ENCODE results near the gene PSEN2. TPM values are rescaled to one million over a fixed set of nuclear protein-coding genes. Genes with fewer than 3 reads are reported as not detected.
A peak's percentile ranks its signal among the peaks of the same experiment; 100 is the strongest.
"Not testable (repeated sequence)": the region's sequence is repeated elsewhere in the genome, so short reads cannot be mapped to it uniquely, and the experiment has no call there.

The PSEN2 gene
- total RNA-seq, 2 experiments from 2014 or later = 2.5 to 6.2 TPM

DNA sequence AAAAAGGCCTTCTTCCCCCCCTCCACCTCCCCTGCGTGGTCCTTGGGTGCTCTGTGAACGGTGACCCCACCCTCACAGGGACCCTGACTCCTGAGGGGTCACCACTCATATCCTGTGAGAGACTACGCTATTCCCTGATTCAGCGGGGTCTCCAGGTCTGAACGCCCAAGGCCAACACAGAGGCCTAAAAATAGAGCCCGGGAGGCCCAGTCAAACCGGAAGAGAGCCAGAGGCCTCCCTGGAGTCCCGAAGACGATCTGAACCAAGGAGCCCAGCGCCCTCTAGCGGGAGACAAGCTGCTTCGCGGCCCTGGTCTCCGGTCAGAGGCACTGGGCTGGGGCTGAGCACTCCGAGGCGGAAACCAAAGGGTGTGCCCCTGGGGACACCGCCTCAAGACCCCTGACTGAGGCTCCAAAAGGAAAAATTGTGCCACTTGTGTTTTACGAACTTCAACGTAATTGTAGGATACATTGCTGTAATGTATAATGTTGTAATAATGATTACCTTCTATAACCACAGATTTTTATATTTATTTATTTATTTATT is 42.4 kb upstream of the PSEN2 start:
- ChIA-PET POLR2A (interaction anchor here (0.6 to 2.0 kb wide), 7 partner anchors 38 to 202 kb away, joined by 3 to 5 read pairs (median 4); no protein-coding TSS in a partner anchor), CTCF (interaction anchor here (0.6 to 8.0 kb wide), 17 partner anchors 10 to 277 kb away, joined by 3 to 73 read pairs (median 4); partner anchors contain the start of gene ITPKB)
- TF ChIP-seq, protein P1, sequence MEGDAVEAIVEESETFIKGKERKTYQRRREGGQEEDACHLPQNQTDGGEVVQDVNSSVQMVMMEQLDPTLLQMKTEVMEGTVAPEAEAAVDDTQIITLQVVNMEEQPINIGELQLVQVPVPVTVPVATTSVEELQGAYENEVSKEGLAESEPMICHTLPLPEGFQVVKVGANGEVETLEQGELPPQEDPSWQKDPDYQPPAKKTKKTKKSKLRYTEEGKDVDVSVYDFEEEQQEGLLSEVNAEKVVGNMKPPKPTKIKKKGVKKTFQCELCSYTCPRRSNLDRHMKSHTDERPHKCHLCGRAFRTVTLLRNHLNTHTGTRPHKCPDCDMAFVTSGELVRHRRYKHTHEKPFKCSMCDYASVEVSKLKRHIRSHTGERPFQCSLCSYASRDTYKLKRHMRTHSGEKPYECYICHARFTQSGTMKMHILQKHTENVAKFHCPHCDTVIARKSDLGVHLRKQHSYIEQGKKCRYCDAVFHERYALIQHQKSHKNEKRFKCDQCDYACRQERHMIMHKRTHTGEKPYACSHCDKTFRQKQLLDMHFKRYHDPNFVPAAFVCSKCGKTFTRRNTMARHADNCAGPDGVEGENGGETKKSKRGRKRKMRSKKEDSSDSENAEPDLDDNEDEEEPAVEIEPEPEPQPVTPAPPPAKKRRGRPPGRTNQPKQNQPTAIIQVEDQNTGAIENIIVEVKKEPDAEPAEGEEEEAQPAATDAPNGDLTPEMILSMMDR (IDR thresholded peaks at IDR 0.05) = peak; percentile 89
- DNase-seq (peak; percentile 97), ATAC-seq (peak; percentile 99)
- Mint-ChIP-seq H3K4me3 (peak overlapping the region; percentile 53), H3K27ac (peak overlapping the region; percentile 93), H3K27me3 (no peaks in the 10 kb centered on the region), H3K9me3 (no peaks in the 10 kb centered on the region), H3K36me3 (ENCODE audit: low read depth) (no peaks in the 10 kb centered on the region), H3K4me1 (ENCODE audit: low read depth) (peaks cover 36% of the 10 kb centered on the region)
- intact Hi-C loops (cut with micrococcal nuclease) = loop anchor here (5.0 kb wide), 1 partner anchor 201 kb away; no protein-coding TSS in a partner anchor

DNA sequence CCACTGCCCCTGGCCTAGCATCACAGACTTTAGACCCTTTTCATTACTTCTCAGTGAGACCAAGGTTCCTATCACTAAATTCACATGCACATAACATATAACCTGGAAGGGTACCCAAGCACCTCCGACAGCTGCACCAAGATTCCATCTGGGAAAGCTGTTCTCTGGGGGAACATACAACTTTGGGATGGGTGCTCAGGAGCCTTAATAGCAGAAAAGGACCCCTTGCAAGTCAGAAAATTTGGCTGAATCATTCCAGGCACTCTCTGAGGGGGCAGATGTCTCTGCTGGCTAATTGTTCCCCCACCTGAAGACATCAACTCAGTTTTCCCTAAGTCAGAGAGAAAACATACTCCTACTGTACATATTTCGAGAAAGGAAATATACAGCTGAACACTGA is 41.3 kb upstream of the PSEN2 start:
- Mint-ChIP-seq H3K9me3 (peaks cover 2% of the 10 kb centered on the region), H3K4me3 (no peak overlapping the region), H3K27me3 (no peaks in the 10 kb centered on the region), H3K36me3 (ENCODE audit: low read depth) (no peaks in the 10 kb centered on the region), H3K27ac (no peak overlapping the region), H3K4me1 (ENCODE audit: low read depth) (peaks cover 36% of the 10 kb centered on the region)
- intact Hi-C loops (cut with micrococcal nuclease) = loop anchor here (5.0 kb wide), 1 partner anchor 202 kb away; no protein-coding TSS in a partner anchor
- CTCF ChIA-PET = interaction anchor here (1.0 to 8.0 kb wide), 9 partner anchors 9 to 278 kb away, joined by 3 to 73 read pairs (median 5); partner anchors contain the start of gene ITPKB
- no peak for DNase-seq
- ATAC-seq = no peak
- TF ChIP-seq, protein P1 (IDR thresholded peaks at IDR 0.05) = no peak
- POLR2A ChIA-PET = interaction anchor here (0.5 to 2.0 kb wide), 2 partner anchors 61 to 203 kb away, joined by 3 to 5 read pairs; no protein-coding TSS in a partner anchor

DNA sequence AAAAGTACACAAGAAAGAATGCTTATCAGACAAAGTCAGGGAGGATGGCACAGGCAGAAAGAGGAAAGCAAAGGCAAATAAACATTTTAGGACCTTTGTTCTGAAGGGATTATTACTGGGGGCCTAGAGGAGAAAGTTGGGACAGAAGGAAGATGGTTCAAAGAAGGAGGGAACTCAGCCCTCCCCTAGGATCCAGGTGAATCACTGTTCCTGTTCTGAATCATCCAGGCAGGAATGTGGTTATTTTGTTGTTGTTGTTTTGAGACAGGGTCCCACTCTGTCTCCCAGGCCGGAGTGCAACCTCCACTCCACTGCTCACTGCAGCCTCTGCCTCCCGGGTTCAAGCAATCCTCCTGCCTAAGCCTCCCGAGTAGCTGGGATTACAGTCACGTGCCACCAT is 38.5 kb upstream of the PSEN2 start:
- H3K4me3 Mint-ChIP-seq = no peak overlapping the region
- DNase-seq (no peak), ATAC-seq (no peak)
- ChIA-PET POLR2A (no interaction called here), CTCF (interaction anchor here (1.6 kb wide), 1 partner anchor 206 kb away, joined by 6 read pairs; no protein-coding TSS in a partner anchor)
- no peak overlapping the region for H3K27ac Mint-ChIP-seq
- intact Hi-C loops (cut with micrococcal nuclease) = no loop called here
- H3K36me3 Mint-ChIP-seq (ENCODE audit: low read depth) = no peaks in the 10 kb centered on the region
- TF ChIP-seq, protein P1 (IDR thresholded peaks at IDR 0.05) = no peak
- H3K4me1 Mint-ChIP-seq (ENCODE audit: low read depth) = peaks cover 17% of the 10 kb centered on the region
- peaks cover 8% of the 10 kb centered on the region for H3K9me3 Mint-ChIP-seq
- no peaks in the 10 kb centered on the region for H3K27me3 Mint-ChIP-seq

DNA sequence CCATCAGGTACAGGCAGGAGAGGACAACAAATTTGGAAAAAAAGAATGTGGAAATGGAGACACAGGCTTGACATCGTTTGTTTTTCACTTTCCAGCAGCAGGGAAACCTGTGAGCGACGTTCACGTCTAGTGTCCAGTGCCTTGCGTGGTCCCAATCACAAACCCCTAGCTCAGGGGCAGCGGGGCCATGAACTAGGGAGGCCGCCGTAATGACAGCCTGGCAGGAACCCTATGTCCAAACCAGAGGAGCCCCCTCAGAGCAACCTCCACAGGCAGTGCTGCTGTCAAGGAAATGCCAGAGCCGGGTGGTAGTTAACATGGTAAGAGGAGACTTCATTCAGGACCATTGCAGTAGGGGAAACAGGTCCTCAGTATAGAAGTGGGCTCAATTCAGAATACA is 37.8 kb upstream of the PSEN2 start:
- TF ChIP-seq, protein P1 (IDR thresholded peaks at IDR 0.05) = no peak
- Mint-ChIP-seq H3K9me3 (peaks cover 8% of the 10 kb centered on the region), H3K4me3 (no peak overlapping the region), H3K36me3 (ENCODE audit: low read depth) (no peaks in the 10 kb centered on the region), H3K4me1 (ENCODE audit: low read depth) (peaks cover 10% of the 10 kb centered on the region), H3K27ac (no peak overlapping the region), H3K27me3 (no peaks in the 10 kb centered on the region)
- ChIA-PET CTCF (interaction anchor here (1.6 kb wide), 1 partner anchor 206 kb away, joined by 6 read pairs; no protein-coding TSS in a partner anchor), POLR2A (no interaction called here)
- ATAC-seq (no peak), DNase-seq (no peak)
- intact Hi-C loops (cut with micrococcal nuclease) = no loop called here

DNA sequence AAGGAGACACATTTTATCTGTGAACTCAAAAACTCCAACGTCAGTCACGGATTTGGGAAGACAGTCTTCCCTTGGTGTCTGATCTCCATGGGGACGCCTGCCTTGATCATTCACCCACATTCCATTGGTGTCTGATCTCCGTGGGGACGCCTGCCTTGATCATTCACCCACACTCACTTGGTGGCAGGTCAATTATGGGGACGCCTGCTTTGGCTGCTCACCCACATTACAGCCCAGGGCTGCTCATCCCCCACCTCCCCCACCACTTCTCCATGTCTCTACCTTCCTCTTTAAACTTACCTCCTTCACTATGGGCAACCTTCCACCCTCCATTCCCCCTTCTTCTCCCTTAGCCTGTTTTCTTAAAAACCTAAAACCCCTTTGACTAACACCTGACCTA is 36.2 kb upstream of the PSEN2 start:
- POLR2A ChIA-PET; ATAC-seq; CTCF ChIA-PET; H3K27ac Mint-ChIP-seq; H3K36me3 Mint-ChIP-seq (ENCODE audit: low read depth); H3K4me1 Mint-ChIP-seq (ENCODE audit: low read depth); H3K4me3 Mint-ChIP-seq; DNase-seq; H3K9me3 Mint-ChIP-seq; intact Hi-C loops (cut with micrococcal nuclease); H3K27me3 Mint-ChIP-seq: not testable (repeated sequence)

DNA sequence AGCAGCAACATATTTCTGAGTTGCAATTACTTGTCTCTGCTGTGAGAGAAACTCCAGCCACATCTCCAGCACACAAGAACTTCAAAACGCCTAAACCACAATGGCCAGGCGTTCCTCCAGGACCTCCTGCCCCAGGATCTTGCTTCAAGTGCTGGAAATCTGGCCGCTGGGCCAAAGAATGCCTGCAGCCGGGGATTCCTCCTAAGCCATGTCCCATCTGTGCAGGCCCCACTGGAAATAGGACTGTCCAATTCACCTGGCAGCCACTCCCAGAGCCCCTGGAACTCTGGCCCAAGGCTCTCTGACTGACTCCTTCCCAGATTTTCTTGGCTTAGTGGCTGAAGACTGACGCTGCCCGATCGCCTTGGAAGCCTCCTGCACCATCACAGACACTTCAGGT is 35.0 kb upstream of the PSEN2 start:
- H3K27ac Mint-ChIP-seq; CTCF ChIA-PET; POLR2A ChIA-PET; DNase-seq; intact Hi-C loops (cut with micrococcal nuclease); H3K9me3 Mint-ChIP-seq; H3K27me3 Mint-ChIP-seq; H3K4me3 Mint-ChIP-seq; ATAC-seq; H3K36me3 Mint-ChIP-seq (ENCODE audit: low read depth); H3K4me1 Mint-ChIP-seq (ENCODE audit: low read depth): not testable (repeated sequence)

DNA sequence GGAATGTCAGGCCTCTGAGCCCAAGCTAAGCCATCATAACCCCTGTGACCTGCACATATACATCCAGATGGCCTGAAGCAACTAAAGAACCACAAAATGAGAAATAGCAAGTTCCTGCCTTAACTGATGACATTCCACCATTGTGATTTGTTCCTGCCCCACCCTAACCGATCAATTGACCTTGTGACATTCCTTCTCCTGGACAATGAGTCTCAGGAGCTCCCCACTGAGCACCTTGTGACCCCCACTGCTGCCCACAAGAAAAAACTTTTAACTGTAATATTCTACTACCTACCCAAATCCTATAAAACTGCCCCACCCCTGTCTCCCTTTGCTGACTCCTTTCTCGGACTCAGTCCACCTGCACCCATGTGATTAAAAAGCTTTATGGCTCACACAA is 32.5 kb upstream of the PSEN2 start:
- ATAC-seq; POLR2A ChIA-PET; H3K4me3 Mint-ChIP-seq; H3K9me3 Mint-ChIP-seq; DNase-seq; H3K4me1 Mint-ChIP-seq (ENCODE audit: low read depth); H3K27ac Mint-ChIP-seq; H3K27me3 Mint-ChIP-seq; H3K36me3 Mint-ChIP-seq (ENCODE audit: low read depth); intact Hi-C loops (cut with micrococcal nuclease): not testable (repeated sequence)
- CTCF ChIA-PET = interaction anchor here (0.9 kb wide), 1 partner anchor 10 kb away, joined by 3 read pairs; no protein-coding TSS in a partner anchor

Data from activated CD8-positive, alpha-beta T cell treated with anti-CD3 and anti-CD28 coated beads for 36 hours (primary cell).